ENCODE results near the gene RNASEH2C.
"Not testable (repeated sequence)": the region's sequence is repeated elsewhere in the genome, so short reads cannot be mapped to it uniquely, and the experiment has no call there.

The RNASEH2C gene

DNA sequence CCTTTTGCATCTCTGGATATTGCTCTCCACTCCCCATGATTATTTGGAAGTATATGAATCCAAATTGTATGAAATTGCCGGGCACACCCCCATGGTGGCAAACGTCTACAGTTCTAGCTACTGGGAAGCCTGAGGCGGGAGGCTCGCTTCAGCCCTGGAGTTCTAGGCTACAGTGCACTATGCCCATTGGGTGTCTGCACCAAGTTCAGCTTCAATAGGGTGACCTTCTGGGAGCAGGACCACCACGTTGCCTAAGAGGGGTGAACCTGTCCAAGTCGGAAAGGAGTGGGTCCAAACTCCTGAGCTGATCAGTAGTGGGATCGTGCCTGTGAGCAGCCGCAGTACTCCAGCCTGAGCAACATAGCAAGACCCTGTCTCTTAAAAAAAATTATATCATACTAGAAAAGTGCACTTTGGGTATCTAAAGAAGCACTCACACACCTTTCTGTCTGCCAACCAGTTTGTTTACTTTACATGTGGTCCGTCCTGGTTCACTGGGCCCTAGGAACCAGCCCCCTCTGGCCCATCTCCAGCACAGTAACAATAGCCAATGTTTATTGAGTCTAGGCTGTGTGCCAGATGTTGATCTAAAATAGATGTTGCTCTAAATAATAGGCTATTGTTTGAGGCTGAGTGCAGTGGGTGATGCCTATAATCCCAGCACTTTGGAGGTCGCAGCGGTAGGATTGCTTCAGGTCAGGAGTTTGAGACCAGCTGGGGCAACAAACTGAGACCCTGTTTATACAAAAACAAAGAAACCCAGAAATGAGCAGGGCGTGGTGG, 24.9 kb downstream of the RNASEH2C start:
- TF ChIP-seq, protein P1, sequence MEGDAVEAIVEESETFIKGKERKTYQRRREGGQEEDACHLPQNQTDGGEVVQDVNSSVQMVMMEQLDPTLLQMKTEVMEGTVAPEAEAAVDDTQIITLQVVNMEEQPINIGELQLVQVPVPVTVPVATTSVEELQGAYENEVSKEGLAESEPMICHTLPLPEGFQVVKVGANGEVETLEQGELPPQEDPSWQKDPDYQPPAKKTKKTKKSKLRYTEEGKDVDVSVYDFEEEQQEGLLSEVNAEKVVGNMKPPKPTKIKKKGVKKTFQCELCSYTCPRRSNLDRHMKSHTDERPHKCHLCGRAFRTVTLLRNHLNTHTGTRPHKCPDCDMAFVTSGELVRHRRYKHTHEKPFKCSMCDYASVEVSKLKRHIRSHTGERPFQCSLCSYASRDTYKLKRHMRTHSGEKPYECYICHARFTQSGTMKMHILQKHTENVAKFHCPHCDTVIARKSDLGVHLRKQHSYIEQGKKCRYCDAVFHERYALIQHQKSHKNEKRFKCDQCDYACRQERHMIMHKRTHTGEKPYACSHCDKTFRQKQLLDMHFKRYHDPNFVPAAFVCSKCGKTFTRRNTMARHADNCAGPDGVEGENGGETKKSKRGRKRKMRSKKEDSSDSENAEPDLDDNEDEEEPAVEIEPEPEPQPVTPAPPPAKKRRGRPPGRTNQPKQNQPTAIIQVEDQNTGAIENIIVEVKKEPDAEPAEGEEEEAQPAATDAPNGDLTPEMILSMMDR (IDR thresholded peaks at IDR 0.05; ENCODE audit: insufficient read depth, low read length, poor library complexity, severe bottlenecking) = no peak
- no peak for DNase-seq (ENCODE audit: extremely low read depth, insufficient read length)
- H3K4me3 ChIP-seq (replicated peaks; ENCODE audit: low read depth, low read length) = no peak overlapping the region
- no peaks in the 10 kb centered on the region for H3K36me3 ChIP-seq (ENCODE audit: control insufficient read depth, insufficient read depth, low read length)
- no peaks in the 10 kb centered on the region for H3K27me3 ChIP-seq (replicated peaks; ENCODE audit: control insufficient read depth, insufficient read depth, low read length)

DNA sequence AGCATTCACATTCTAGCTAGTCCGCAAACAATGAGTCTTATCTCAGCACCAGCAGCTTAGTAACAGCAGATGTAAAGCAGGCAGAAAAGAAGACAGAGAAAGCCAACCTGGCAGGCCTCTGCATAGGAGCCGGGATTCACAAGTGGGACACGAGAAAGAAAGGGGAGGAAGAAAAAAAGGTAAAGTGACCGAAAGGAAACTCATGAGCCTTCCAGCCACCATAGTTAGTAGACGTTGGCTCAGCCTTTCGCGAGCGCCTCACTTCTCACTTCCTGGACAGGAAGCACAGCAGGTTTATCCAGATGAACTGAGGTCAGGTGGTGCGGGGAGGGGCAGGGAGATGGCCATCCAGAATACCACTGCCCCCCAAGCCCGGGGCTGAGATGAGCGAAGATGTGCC, 28.2 kb downstream of the RNASEH2C start:
- Histone ChIP-seq H3K36me3 (ENCODE audit: control insufficient read depth, insufficient read depth, low read length) (no peaks in the 10 kb centered on the region), H3K4me3 (replicated peaks; ENCODE audit: low read depth, low read length) (no peak overlapping the region), H3K27me3 (replicated peaks; ENCODE audit: control insufficient read depth, insufficient read depth, low read length) (no peaks in the 10 kb centered on the region)
- TF ChIP-seq, protein P1 (IDR thresholded peaks at IDR 0.05; ENCODE audit: insufficient read depth, low read length, poor library complexity, severe bottlenecking) = no peak
- DNase-seq (ENCODE audit: extremely low read depth, insufficient read length) = no peak

DNA sequence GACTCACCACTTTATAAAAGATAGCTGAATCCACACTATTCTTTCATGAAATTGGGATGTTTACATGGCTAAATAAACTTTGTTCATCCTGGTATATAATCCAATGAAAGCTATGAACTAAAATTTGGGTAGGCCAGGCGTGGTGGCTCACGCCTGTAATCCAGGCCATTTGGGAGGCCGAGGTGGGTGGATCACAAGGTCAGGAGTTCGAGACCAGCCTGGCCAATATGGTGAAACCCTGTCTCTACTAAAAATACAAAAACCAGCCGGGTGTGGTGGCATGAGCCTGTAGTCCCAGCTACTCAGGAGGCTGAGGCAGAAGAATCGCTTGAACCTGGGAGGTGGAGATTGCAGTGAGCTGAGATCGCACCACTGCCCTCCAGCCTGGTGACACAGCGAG, 28.8 kb downstream of the RNASEH2C start:
- DNase-seq (ENCODE audit: extremely low read depth, insufficient read length); H3K36me3 ChIP-seq (ENCODE audit: control insufficient read depth, insufficient read depth, low read length); H3K27me3 ChIP-seq (replicated peaks; ENCODE audit: control insufficient read depth, insufficient read depth, low read length); H3K4me3 ChIP-seq (replicated peaks; ENCODE audit: low read depth, low read length): not testable (repeated sequence)

DNA sequence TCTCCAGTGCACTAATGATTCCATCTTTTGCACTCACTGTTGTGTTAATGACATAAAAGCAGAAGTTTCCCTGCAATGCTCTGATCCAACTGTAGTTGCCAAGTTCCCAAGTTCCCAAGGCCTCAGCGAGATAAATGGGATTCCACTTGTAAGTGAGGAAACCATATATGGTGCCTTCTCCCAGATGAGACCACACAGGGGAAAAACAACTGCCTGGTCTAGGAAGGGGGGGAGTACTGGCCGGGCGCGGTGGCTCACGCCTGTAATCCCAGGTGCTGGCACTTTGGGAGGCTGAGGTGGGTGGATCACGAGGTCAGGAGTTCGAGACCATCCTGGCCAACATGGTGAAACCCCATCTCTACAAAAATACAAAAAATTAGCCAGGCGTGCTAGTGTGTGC, 34.6 kb downstream of the RNASEH2C start:
- H3K4me3 ChIP-seq (replicated peaks; ENCODE audit: low read depth, low read length) = no peak overlapping the region
- TF ChIP-seq, protein P1 (IDR thresholded peaks at IDR 0.05; ENCODE audit: insufficient read depth, low read length, poor library complexity, severe bottlenecking) = no peak
- H3K36me3 ChIP-seq (ENCODE audit: control insufficient read depth, insufficient read depth, low read length) = no peaks in the 10 kb centered on the region
- no peak for DNase-seq (ENCODE audit: extremely low read depth, insufficient read length)
- peaks cover 2% of the 10 kb centered on the region; the same call in 1 of the 2 replicates for H3K27me3 ChIP-seq (replicated peaks; ENCODE audit: control insufficient read depth, insufficient read depth, low read length)

DNA sequence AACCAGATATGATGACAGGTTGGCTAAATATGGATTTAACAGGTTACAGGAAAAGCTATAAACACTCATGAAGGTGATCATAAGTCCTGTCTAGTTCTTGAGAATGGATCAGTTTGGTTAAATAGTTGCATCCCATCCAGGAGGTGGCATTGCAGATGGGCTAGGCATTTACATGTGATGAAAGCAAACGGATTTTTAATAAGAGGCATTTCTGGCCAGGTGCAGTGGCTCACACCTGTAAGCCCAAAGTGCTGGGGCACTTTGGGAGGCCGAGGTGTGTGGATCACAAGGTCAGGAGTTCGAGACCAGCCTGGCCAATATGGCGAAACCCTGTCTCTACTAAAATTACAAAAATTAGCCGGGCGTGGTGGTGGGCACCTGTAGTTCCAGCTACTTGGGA, 37.1 kb downstream of the RNASEH2C start:
- H3K27me3 ChIP-seq (replicated peaks; ENCODE audit: control insufficient read depth, insufficient read depth, low read length); H3K4me3 ChIP-seq (replicated peaks; ENCODE audit: low read depth, low read length); DNase-seq (ENCODE audit: extremely low read depth, insufficient read length); H3K36me3 ChIP-seq (ENCODE audit: control insufficient read depth, insufficient read depth, low read length): not testable (repeated sequence)

DNA sequence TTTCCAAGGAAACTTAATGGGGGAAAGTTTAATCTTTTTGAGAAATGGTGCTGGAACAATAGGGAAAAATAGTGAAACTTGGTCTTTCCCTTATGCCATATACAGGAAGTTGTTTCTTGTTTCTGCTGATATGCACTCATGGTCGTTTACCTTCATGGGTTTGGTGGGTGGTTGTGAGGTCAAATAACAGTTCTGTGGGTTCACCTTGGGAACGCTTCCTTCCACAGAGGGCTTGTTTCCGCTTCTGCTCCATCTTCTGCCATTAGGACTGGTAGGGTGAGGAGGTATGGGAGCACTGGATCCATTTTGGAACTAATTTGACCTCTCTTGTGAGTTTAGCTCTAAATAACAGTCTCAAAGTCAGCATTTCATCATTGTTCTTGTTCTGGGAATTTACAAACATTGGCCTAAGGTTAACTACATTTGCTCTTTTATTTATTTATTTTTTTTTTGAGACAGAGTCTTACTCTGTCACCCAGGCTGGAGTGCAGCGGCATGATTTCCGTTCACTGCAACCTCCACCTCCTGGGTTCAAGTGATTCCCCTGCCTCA, 40.3 kb downstream of the RNASEH2C start:
- H3K36me3 ChIP-seq (ENCODE audit: control insufficient read depth, insufficient read depth, low read length) = no peaks in the 10 kb centered on the region
- peaks cover 2% of the 10 kb centered on the region; the same call in 1 of the 2 replicates for H3K27me3 ChIP-seq (replicated peaks; ENCODE audit: control insufficient read depth, insufficient read depth, low read length)
- no peak overlapping the region for H3K4me3 ChIP-seq (replicated peaks; ENCODE audit: low read depth, low read length)
- TF ChIP-seq, protein P1 (IDR thresholded peaks at IDR 0.05; ENCODE audit: insufficient read depth, low read length, poor library complexity, severe bottlenecking) = no peak
- DNase-seq (ENCODE audit: extremely low read depth, insufficient read length) = no peak

All from GM06990 (cell line).